Stimulated activated CD8-positive, alpha-beta memory T cell treated with anti-CD3 and anti-CD28 coated beads, Interleukin-15, amount 100 ng/mL, for 48 hours (primary cell): ENCODE measurements around the gene LRRC40.
"Not testable (repeated sequence)": the region's sequence is repeated elsewhere in the genome, so short reads cannot be mapped to it uniquely, and the experiment has no call there.

ENCODE experiments used
- DNase-seq, 2 donors: peaks; one replicate each; pipeline ENCODE4 v3.0.0-alpha.2; 2020; ENCODE audit warnings: low read depth in 2 of 2

The LRRC40 gene

DNA sequence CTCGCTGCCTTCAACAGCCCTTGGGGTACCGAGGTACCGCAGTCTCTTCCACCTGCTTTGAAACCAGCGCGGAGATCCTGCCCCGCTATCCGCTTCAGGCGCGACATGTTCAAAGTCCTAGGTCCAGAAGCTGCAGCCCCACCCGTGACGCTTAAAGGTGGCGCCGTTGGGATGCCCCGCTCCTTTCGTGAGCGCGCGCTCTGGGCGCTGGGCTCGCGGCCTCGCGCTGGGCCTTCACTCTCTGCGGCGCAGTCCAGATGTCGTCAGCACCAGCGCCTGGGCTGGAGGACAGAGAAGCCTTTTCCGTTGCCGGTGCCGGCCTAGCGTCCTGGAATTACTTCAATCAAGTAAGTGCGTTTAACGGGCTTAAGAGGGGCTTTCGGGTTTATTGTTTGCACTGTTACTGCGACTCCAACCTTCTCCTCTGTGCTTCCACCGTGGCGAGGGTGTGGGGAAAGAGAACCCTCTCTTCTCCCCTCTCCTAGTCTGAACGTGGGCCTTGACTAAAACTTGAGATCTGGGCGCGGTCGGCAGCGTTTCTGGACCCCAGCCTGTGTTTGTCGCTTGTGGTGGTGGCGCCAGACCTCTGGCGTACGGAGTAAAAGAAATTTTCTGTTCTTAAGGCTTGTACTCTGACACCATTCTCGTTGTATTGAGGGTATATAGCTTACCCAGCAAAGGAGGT is at the start of gene LRRC40:
LRRC40 (minus strand) TSS at position 146 of the 685 bp plus-strand sequence; CDS start at position 107, 39 bp downstream.
- DNase-seq = peak; percentile 94 to 95

DNA sequence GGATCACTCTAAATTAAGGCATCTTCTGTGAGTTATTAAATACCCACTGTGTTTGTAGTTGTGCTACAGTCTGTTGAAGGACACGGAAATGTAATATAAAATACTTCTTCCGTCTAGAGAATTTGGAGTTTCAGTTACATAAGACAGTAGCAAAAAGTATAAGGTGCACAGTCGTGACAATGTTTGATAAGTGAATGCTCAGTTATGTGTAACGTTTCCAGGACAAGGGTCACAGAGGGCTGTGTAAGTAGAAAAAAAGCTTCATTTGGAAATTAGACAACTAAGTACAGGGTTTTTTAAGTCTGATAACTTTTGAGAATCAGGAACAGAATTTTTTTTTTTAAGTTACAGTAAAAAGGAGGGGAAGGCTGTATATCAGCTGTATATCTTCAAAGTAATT is 43.4 kb upstream of the LRRC40 start:
- DNase-seq = no peak

DNA sequence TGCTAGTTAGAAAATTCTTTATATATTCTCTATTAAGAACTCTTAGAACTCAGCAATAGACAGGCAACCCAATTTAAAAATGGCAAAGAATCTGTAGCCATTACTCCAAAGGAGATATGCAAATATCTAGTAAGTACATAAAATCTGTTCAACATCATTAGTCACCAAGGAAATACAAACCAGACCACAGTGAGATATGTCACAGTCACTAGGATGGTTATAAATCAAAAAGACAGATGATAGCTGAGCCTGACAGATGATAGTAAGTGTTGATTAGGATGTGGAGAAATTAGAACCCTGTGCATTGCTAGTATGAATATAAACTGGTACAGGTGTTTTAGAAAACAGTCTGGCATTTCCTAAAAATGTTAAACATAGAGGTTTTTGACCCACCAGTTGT is 42.4 kb upstream of the LRRC40 start:
- DNase-seq = no peak

DNA sequence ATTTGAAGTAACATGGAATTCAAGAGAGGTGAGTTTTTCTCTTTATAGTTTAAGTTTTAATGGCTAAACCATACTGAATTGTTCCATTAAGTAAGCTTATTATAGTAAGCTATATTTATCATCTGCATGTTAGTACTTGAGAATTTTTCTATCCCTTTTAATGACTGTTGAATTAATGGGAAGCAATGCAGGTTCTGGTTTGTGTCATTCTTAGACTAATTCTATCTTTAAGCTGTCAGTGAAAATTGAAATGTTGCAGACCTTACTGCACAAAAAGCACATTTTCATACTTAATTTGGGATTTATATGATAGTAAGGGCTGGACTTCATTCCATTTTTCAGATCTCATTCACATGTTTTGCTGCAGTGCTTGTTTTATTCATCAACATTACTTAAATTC is 41.7 kb upstream of the LRRC40 start:
- DNase-seq = no peak

DNA sequence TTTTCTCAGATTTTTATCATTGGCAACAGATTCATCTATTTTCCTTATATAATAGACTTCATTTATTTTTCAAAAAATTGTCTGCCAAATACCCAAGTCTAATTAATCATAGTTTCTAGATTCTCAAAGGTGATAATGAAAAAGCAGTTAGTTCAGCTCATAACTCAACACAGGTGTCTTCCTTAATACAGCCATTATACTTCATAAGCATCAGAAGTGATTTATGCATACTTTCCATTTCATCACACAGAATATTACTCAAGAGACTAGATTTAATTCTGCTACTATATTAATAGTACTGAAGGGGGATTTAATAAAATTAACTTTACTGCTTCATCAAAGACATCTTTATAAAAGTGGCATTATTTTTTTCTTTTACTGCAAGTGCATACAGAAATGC is 34.6 kb upstream of the LRRC40 start:
- DNase-seq = no peak

DNA sequence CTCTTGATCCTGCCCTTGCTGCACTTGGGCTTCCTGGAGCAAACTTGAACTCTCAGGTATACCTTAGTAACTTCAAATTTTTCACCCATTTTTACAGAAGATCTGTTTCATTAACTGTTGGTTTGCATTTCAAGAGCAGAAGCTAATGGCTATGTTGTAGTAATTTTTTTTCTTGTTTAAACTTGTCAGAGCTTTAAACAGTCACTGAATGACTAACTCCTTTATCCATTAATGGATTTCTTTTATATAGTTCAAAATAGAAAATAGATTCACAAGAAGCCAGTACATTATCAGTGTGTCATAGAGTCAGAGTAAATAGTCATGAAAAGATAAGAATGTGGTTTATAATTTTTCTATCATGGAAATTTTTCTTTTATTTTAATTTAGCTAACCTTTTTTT is 29.4 kb upstream of the LRRC40 start:
- no peak for DNase-seq

DNA sequence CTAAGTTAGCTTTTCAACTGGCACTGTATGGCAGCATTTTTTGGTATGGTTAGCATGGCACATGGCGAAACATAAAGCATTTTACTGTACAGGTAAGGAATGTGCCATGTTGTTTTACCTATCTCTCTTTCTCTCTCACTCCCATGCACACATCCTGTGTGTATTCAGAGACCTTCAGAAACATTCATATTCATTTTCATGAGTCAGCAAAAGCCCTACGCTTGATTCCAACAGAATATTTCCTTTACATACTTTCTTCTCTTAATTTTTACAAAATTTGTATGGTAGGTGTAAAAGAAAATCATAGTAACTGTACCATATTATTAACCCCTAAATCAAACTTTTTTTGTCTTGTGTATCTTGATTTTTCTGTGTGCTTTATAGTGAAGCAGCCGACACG is 26.1 kb upstream of the LRRC40 start:
- DNase-seq = no peak

DNA sequence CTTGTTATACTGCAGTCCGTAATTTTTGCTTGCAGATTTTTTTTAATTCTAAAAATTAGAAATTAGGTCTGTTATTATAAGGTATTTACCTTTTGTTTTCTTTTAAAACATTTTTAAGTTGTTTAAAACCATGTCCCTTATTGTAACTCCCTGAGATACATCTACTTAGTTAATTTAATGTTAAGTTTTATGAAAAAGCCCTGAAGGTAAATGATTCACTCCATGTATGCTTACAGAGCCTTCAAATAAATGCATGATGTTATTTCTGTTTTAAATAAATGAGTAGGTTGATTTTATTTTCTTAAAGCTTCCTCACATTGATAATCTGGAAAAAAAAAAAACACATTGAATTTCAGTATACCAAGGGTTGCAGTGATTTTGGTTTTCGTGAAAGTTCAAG is 23.3 kb upstream of the LRRC40 start:
- no peak for DNase-seq

DNA sequence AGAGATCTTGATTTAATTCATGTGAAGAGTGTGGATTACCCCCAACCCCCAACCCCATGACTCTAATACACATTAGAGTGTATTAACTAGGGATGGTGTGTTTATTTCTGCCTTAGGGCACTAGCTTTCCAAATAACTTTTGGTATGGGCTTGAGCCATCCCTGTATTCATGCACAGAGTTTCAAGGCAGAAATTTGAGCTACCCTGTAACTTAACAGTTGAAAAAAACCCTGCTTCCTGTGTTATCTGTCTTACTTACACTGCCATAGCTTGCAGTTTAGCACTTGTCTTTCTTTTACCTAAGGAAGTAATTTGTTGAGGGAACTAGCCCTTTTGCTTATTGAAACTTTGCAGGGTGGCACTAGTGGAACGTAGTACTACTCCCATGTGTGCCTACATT is 22.1 kb upstream of the LRRC40 start:
- no peak for DNase-seq

DNA sequence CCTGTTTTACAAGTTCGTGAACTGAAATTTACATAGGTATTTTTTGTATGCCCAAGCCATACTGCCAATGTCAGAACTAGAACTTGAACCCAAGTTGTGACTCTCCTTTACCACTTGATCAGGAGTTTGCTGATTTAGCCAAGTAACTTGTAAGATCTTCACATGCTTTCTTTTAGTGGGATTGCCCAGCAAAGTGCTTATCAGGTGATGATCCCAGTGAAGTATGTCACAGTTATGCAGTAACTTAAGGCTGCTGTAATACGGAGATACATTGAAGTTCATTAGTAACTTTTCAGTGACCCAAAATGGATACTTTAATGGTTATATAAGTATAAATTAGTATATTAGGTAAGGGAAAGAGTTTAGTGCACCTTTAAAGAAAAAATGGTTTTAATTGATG is 19.6 kb upstream of the LRRC40 start:
- DNase-seq = no peak

DNA sequence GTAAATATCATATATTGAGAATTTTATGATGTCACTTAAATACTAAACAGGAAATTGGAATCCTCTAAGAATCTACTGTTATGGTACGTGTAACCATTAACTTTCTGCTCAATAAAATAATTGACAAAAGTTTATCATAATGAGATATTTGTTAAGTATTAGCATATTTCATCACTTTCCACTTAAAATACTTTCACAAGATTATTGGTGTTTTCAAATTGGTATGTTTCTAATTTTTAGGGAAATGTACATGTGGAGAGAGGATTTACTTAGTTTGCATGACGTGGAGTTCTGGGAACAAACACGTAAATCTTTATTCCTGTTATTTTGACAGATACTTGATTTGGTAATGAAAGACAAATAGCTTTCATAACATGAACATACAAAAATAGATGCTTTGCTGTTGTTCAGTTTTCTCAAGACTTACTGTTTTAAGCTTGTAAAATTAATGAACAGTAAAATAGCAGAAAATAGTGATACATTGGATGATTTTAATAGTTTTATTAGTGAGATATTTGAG is 17.4 kb upstream of the LRRC40 start:
- no peak for DNase-seq

DNA sequence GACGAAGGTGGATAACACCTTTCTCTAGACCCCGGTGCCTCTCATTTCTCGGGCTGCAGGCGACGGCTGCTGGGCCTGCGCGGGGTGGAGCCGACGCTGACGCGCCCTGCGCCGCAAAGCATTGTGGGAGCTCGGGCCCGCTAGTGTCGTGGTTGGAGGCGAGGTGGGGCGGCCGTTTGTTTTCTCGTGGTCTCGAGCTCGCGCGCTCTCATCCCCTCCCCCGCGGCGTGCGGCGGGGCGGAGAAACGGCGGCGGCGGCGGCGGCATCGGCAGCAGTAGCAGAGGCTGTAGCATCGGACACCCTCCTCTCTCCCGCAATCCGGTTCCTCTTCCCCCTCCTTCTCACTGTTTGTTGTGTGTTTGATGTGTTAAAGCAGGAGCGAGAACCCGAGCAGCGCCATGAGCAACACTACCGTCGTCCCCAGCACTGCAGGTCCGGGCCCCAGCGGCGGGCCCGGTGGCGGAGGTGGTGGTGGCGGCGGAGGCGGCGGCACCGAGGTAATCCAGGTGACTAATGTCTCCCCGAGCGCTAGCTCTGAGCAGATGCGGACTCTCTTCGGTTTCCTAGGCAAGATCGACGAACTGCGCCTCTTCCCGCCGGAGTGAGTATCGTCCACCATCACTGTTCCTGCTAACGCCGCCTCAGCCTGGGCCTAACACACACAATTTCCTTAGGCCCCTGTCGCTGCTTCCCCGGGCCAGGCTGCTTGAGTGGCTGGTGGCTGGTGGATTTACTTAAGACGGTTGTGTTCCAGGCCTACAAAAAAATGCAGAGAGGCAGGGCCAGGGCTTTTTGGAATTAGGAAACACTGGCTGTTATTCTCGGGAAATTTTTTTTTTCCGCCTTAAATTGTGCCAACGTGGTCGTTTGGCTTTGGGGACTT is 16.1 kb upstream of the LRRC40 start, which contains the start of gene SRSF11:
SRSF11 (plus strand) TSS at position 143 of the 884 bp plus-strand sequence; CDS start at position 400, 257 bp downstream.
- DNase-seq = peak; percentile 95 to 96

DNA sequence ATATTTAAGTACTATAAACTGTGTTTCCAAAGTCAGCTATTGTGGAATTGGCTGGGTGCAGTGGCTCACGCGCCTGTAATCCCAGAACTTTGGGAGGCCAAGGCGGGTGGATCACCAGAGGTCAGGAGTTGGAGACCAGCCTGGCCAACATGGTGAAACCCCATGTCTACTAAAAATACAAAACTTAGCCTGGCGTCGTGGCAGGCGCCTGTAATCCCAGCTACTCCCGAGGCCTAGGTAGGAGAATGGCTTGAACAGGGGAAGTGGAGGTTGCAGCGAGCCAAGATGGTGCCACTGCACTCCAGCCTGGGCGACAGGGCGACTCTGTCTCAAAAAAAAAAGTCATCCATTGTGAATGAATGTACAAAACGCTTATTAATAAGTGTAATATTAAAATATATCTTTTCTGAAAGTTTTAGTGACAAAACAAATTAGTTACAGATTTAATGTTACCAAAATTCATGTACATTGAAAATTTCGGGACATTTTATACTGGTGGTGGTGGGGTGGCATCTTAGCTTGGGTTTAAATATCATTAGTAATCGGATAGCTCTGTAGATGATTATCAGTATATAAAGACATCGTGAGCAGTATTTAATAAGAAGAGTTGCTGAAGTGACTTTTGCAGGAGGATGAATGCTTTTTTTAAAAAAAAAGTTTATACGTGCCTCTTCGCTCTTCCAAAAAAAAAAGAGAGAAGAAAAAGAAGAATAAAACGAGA is 15.3 kb upstream of the LRRC40 start:
- DNase-seq = no peak

DNA sequence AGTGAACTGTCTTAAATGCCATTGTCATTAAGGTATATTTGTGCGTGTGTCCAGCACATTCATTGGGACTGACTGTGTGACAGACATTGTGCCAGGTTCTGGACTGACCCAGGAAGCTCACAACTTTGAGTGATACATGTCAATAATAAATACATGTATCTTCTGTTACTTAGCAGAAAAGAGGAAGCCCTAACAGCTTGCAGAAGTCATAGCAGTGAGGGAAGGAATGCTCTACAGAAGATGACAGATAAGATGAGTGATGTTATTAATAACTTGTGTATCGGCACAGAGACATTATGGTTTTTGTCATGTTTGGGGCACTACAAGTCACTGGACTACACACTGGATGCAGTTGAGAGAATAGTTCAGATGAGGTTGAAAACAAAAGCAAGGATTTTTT is 14.6 kb upstream of the LRRC40 start:
- DNase-seq = no peak

DNA sequence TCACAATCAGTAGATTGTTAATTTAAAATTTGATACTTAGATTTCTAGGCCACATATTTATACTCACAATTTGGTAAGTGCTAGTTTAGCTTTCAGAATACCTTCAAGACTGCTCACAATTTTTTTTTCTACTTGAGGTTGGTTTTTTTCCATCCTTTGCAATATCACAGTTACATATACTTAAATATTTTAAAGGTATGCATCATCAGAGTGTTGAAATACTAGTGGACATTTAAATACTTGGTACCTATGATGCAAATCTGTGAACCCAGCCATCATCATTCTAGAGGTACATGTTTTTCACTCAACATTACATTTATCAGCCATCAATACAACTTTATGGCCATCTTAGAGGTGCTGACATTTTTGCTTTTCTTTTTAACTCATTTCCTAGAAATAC is 6.2 kb upstream of the LRRC40 start:
- DNase-seq = no peak

DNA sequence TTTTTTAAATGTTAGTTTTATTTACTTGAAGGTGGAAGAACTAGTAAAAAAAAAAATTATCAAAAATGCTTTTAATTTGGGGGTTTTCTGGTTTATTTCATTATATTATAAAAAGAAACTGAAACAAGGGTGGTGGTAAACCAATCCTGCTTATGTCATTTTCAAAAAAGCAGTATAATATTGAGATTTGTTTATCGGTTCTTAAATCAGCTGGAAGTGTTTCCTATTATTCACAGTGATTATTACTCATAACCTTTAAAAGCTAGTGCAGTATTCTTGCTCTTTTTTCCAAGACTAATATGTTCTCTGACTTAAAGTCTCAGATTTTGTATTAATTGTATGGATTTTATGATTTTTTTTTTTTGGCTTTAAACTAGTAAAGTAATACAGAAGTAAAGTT is 5.4 kb upstream of the LRRC40 start:
- no peak for DNase-seq

DNA sequence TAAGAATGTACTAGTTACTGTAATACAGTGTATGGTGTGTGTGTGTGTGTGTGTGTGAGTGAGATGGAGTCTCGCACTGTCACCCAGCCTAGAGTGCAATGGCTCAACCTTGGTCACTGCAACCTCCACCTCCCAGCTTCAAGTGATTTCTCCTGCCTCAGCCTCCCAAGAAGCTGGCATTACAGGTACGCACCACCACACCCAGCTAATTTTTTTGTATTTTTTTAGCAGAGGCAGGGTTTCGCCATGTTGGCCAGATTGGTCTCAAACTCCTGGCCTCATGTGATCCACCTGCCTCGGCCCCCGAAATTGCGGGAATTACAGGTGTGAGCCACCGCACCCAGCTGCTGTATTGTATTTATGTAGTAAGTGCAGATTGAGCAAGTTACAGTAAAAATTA is 2.9 kb upstream of the LRRC40 start:
- no peak for DNase-seq

DNA sequence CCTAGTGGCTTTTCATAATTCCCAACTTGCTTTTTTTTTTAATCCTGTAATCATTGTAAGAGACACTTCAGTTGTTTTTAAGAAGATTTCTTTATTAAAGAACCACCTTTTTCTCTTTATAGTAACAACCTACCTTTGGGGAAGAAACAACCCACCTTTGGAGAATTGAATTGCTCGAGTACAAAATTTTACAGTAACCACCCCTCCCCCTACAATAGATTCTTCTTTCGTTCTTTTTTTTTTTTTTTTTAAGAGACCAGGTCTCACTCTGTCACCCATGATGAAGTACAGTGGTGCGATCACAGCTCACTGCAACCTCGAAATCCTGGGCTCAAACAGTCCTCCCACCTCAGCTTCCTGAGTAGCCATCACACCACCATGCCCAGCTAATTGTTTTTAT is 2.1 kb upstream of the LRRC40 start:
- no peak for DNase-seq

DNA sequence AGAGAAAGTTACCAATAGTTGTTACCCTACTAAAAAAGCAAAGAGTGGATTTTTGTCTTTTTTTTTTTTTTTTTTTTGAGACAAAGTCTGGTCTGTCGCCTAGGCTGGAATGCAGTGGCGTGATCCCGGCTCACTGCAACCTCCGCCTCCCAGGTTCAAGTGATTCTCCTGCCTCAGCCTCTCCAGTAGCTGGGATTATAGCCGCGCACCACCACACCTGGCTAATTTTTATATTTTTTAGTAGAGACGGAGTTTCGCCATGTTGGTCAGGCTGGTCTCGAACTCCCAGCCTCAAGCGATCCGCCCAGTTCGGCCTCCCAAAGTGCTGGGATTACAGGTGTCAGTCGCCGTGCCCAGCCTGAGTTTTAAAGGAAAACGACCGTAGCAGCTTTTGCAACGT is 1.5 kb upstream of the LRRC40 start:
- not testable (repeated sequence) for DNase-seq

DNA sequence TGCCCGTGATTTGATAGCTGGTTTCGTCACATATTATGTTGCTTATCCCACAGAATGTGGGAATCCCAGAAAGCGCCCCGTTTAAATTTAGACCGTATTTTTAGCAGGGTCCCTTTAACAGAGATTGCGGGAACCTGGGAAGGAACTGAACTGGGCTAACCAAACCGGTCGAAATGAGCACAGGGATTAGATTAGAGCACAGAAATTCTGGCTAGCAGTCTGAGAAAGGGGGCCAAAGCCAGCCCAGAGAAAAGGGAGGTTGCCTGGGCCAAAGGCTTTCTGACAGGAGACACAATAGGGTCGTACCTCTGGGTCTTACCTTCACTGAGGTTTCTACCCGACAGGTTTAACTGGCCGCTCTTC is 327 bp downstream of the LRRC40 start:
- no peak for DNase-seq

DNA sequence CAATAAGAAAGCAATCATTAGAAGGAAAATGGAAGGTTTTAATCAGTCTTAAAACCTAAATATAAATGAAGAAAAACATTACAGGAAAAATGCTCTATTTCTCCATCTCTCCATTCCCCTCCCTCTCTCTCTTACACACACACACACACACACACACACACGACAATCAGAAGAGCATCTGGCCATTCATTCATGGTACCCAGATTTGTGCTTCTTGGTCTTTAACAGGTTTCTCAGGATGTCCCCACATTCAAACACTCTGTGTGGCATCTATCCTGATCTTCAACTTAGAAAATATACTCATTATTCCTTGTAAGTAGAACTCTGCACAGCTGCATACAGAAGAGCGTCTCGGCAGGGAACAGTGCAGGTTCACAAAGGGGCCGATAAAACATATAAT is 779 bp downstream of the LRRC40 start:
- no peak for DNase-seq

DNA sequence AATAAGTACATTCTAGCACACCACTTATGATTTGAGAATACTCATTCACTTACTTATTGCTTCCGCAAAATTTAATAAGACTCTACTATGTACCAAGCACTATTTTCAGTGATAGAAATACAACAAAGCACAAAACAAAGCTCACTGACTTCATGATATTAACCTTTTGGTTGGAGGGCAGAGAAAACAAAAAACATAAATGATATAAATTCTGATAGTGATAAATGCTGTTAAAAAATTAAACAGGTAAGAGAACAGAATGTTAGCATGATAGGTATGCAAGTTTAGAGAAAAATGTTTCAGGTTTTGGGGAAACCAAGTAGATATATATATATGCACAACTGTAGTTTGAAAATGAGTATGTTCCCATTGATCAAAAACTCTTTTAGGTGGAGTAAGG is 1.2 kb downstream of the LRRC40 start:
- no peak for DNase-seq
